ENCODE measurements around the gene TBL3. TPM values are rescaled to one million over a fixed set of nuclear protein-coding genes. Genes with fewer than 3 reads are reported as not detected.

Gene TBL3
- total and polyA plus RNA-seq, 2 donors (not counting 1 experiment from before 2014, with no cell fraction given) = 31.9 to 52.2 TPM

DNA sequence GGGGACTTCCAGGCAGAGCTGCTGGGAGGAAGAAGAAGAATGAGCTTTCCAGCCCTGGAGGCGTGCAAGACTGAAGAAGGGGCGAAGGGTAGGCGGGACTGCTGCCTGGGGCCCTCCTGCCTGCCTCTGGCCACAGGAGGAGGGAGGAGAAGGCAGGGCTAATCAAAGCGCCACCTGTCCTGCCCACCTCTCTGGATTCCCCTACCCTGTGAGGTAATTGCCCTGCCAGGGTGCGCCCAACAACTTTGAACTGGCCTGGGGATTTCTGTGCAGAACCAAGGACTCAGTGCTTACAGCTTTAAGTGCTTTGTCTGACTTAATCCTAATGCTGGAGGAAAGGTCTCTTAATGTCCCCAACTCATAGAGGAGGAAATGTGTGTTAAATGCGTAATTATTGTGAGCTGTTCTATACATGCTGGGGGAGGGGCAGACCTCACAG is 9.6 kb downstream of the TBL3 start, which contains the start of gene NOXO1:
TSS of gene NOXO1 (minus strand) at position 72 of the 439 bp plus-strand sequence. CDS start 290 bp downstream, outside the sequence.
- Mint-ChIP-seq H3K27ac (peak within 1 kb of the TSS; percentile 56), H3K27me3 (peaks cover 6% of the 10 kb centered on the region), H3K4me3 (peak within 1 kb of the TSS; percentile 49), H3K9me3 (ENCODE audit: insufficient read depth) (no peaks in the 10 kb centered on the region), H3K4me1 (peaks cover 22% of the 10 kb centered on the region)
- H3K4me1 ChIP-seq (ENCODE audit: control insufficient read depth in 2 of 2, insufficient read depth in 2 of 2, low read length in 2 of 2) = peaks cover 16 to 35% of the 10 kb centered on the region in 2 donors
- ChIA-PET CTCF (interaction anchor here (0.9 to 1.0 kb wide), 2 partner anchors 22 to 174 kb away, joined by 3 read pairs; no protein-coding TSS in a partner anchor), POLR2A (interaction anchor here (0.6 to 3.5 kb wide), 4 partner anchors 10 to 169 kb away, joined by 3 to 15 read pairs (median 6); partner anchors contain the start of genes RPS2 and TBL3)
- H4K20me1 ChIP-seq (ENCODE audit: control insufficient read depth, insufficient read depth, low read length, poor library complexity, severe bottlenecking) = peaks cover 9% of the 10 kb centered on the region
- no peak within 1 kb of the TSS for H3K9ac ChIP-seq (ENCODE audit: low read length)
- intact Hi-C loops (cut with micrococcal nuclease) = no loop called here
- H3K9me3 ChIP-seq (ENCODE audit: control extremely low read depth in 1 of 3, control insufficient read depth in 2 of 3, insufficient read depth in 1 of 3, low read length in 2 of 3) = peaks cover 0 to 4% (median 0%) of the 10 kb centered on the region in 3 donors
- WGBS (ENCODE audit: insufficient coverage) = 48% methylated on average over 5 of the region's 6 CpGs
- peak; percentile 56 for DNase-seq
- no peak within 1 kb of the TSS for H2AFZ ChIP-seq (ENCODE audit: insufficient read depth, low read depth, low read length, poor library complexity, severe bottlenecking)
- no peak within 1 kb of the TSS for H3K4me3 ChIP-seq (ENCODE audit: control extremely low read depth in 1 of 5, extremely low read depth in 1 of 5, insufficient read depth in 1 of 5, low read depth in 2 of 5, low read length in 4 of 5)
- no peaks in the 10 kb centered on the region for H3K79me2 ChIP-seq (ENCODE audit: control insufficient read depth, insufficient read depth, low read length)
- ATAC-seq (ENCODE audit: low read depth) = no peak
- H3K27me3 ChIP-seq (replicated peaks in 1 of 4; ENCODE audit: control extremely low read depth in 1 of 4, control insufficient read depth in 3 of 4, insufficient read depth in 4 of 4, low read length in 3 of 4) = peaks cover 0 to 57% (median 19%) of the 10 kb centered on the region in 4 experiments
- H3K27ac ChIP-seq (ENCODE audit: low read length in 2 of 2) = no peak within 1 kb of the TSS
- H3K36me3 ChIP-seq (replicated peaks in 1 of 2; ENCODE audit: control extremely low read depth in 1 of 2, control insufficient read depth in 1 of 2, extremely low read depth in 1 of 2, insufficient read depth in 2 of 2, low read length in 1 of 2) = peaks cover 0 to 29% of the 10 kb centered on the region in 2 experiments
- TF ChIP-seq EZH2 (IDR thresholded peaks at IDR 0.05; ENCODE audit: borderline replicate concordance, insufficient read depth, low read depth, low read length, poor library complexity, severe bottlenecking) = no peak
- TF ChIP-seq, protein P1, sequence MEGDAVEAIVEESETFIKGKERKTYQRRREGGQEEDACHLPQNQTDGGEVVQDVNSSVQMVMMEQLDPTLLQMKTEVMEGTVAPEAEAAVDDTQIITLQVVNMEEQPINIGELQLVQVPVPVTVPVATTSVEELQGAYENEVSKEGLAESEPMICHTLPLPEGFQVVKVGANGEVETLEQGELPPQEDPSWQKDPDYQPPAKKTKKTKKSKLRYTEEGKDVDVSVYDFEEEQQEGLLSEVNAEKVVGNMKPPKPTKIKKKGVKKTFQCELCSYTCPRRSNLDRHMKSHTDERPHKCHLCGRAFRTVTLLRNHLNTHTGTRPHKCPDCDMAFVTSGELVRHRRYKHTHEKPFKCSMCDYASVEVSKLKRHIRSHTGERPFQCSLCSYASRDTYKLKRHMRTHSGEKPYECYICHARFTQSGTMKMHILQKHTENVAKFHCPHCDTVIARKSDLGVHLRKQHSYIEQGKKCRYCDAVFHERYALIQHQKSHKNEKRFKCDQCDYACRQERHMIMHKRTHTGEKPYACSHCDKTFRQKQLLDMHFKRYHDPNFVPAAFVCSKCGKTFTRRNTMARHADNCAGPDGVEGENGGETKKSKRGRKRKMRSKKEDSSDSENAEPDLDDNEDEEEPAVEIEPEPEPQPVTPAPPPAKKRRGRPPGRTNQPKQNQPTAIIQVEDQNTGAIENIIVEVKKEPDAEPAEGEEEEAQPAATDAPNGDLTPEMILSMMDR (IDR thresholded peaks at IDR 0.05) = no peak
- H3K4me2 ChIP-seq (replicated peaks; ENCODE audit: low read depth, low read length, poor library complexity, severe bottlenecking) = no peak within 1 kb of the TSS

DNA sequence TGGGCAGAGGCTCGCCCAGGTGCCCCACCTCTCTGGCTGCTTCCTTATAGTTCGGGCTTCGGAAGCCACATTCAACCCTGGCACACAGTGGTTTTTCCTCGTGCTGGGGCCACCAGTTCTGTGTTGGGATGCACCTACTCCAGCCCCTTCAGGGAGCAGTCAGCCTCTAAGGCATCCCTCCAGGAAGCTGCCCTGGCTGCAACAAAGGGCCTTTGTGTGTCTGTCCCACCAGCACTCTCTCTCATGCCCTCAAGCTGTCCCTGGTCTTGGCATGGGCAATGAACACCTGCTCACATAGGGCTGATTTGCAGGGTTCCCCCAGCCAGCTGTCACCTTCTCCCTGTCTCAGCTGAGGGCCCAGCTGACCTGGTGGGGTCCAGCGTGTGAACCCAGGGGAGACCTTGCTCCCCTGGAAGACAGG is 10.2 kb downstream of the TBL3 start:
- Histone ChIP-seq H3K4me1 (ENCODE audit: control insufficient read depth in 2 of 2, insufficient read depth in 2 of 2, low read length in 2 of 2) (peaks cover 16 to 35% of the 10 kb centered on the region in 2 donors), H4K20me1 (ENCODE audit: control insufficient read depth, insufficient read depth, low read length, poor library complexity, severe bottlenecking) (peaks cover 3% of the 10 kb centered on the region), H3K9me3 (ENCODE audit: control extremely low read depth in 1 of 3, control insufficient read depth in 2 of 3, insufficient read depth in 1 of 3, low read length in 2 of 3) (peaks cover 0 to 4% (median 0%) of the 10 kb centered on the region in 3 donors), H3K36me3 (replicated peaks in 1 of 2; ENCODE audit: control extremely low read depth in 1 of 2, control insufficient read depth in 1 of 2, extremely low read depth in 1 of 2, insufficient read depth in 2 of 2, low read length in 1 of 2) (peaks cover 0 to 23% of the 10 kb centered on the region in 2 experiments), H3K79me2 (ENCODE audit: control insufficient read depth, insufficient read depth, low read length) (no peaks in the 10 kb centered on the region), H3K4me3 (ENCODE audit: control extremely low read depth in 1 of 5, extremely low read depth in 1 of 5, insufficient read depth in 1 of 5, low read depth in 2 of 5, low read length in 4 of 5) (no peak overlapping the region), H3K27me3 (replicated peaks in 1 of 4; ENCODE audit: control extremely low read depth in 1 of 4, control insufficient read depth in 3 of 4, insufficient read depth in 4 of 4, low read length in 3 of 4) (peaks cover 0 to 53% (median 19%) of the 10 kb centered on the region in 4 experiments), H3K27ac (ENCODE audit: low read length in 2 of 2) (no peak overlapping the region), H2AFZ (ENCODE audit: insufficient read depth, low read depth, low read length, poor library complexity, severe bottlenecking) (no peak overlapping the region), H3K9ac (ENCODE audit: low read length) (no peak overlapping the region), H3K4me2 (replicated peaks; ENCODE audit: low read depth, low read length, poor library complexity, severe bottlenecking) (no peak overlapping the region)
- Mint-ChIP-seq H3K4me1 (peaks cover 22% of the 10 kb centered on the region), H3K4me3 (peak overlapping the region; percentile 49), H3K9me3 (ENCODE audit: insufficient read depth) (no peaks in the 10 kb centered on the region), H3K27me3 (peaks cover 6% of the 10 kb centered on the region), H3K27ac (peak overlapping the region; percentile 56)
- WGBS (ENCODE audit: insufficient coverage) = 55% methylated on average over 4 of the region's 5 CpGs
- CTCF ChIA-PET = interaction anchor here (0.9 to 1.0 kb wide), 3 partner anchors 22 to 173 kb away, joined by 3 to 6 read pairs (median 3); no protein-coding TSS in a partner anchor
- ATAC-seq (ENCODE audit: low read depth) (no peak), DNase-seq (no peak)
- intact Hi-C loops (cut with micrococcal nuclease) = no loop called here
- POLR2A ChIA-PET = interaction anchor here (0.6 to 3.5 kb wide), 5 partner anchors 10 to 168 kb away, joined by 3 to 15 read pairs (median 6); partner anchors contain the start of genes RPS2 and TBL3
- no peak for TF ChIP-seq EZH2 (IDR thresholded peaks at IDR 0.05; ENCODE audit: borderline replicate concordance, insufficient read depth, low read depth, low read length, poor library complexity, severe bottlenecking)
- TF ChIP-seq, protein P1 (IDR thresholded peaks at IDR 0.05) = no peak
